ENCODE results near the gene CTSO. TPM values are rescaled to one million over a fixed set of nuclear protein-coding genes. Genes with fewer than 3 reads are reported as not detected.

Gene CTSO
- total and polyA plus RNA-seq, 7 experiments from 2014 or later: 5.3 to 31.7 (median 13.7) TPM

- H3K36me3 Mint-ChIP-seq: peaks cover 0 to 6% (median 0%) of the 10 kb centered on the region in 5 donors
- Histone ChIP-seq H3K27me3 (ENCODE audit: control insufficient read depth in 2 of 2, insufficient read depth in 2 of 2, low read length in 2 of 2) (no peaks in the 10 kb centered on the region), H3K36me3 (ENCODE audit: control insufficient read depth in 2 of 3, insufficient read depth in 3 of 3, low read length in 3 of 3) (peaks cover 0 to 3% (median 0%) of the 10 kb centered on the region in 3 experiments), H3K4me1 (ENCODE audit: control insufficient read depth in 2 of 2, insufficient read depth in 2 of 2, low read length in 2 of 2) (peaks cover 4% of the 10 kb centered on the region in 2 donors), H3K9me3 (ENCODE audit: control insufficient read depth in 2 of 3, low read length in 3 of 3) (no peaks in the 10 kb centered on the region), H3K27ac (ENCODE audit: low read depth, low read length) (no peak overlapping the region), H3K4me3 (ENCODE audit: low read length) (no peak overlapping the region)
- H3K9me3 Mint-ChIP-seq: no peaks in the 10 kb centered on the region
- no peak for DNase-seq
- ChIA-PET CTCF (no interaction called here), POLR2A (no interaction called here)
- no peak overlapping the region for H3K4me3 Mint-ChIP-seq
- H3K27me3 Mint-ChIP-seq: no peaks in the 10 kb centered on the region
- H3K4me1 Mint-ChIP-seq: peaks cover 5 to 46% (median 31%) of the 10 kb centered on the region in 7 donors
- ATAC-seq: no peak
- intact Hi-C loops (cut with micrococcal nuclease): loop anchor here in 1 of 2 donors (5.0 to 10.0 kb wide), 2 partner anchors 316 to 1143 kb away; no protein-coding TSS in a partner anchor
- H3K27ac Mint-ChIP-seq: no peak overlapping the region
These were observed 3.2 kb downstream of the CTSO start for GRCh38 chr4:155950461-155950860.

- intact Hi-C loops (cut with micrococcal nuclease): no loop called here
- CTCF ChIA-PET: interaction anchor here (0.6 kb wide), 1 partner anchor 822 kb away, joined by 3 read pairs; no protein-coding TSS in a partner anchor
- POLR2A ChIA-PET: no interaction called here
- DNase-seq: no peak
- peaks cover 0 to 3% (median 0%) of the 10 kb centered on the region in 3 experiments for H3K36me3 ChIP-seq (ENCODE audit: control insufficient read depth in 2 of 3, insufficient read depth in 3 of 3, low read length in 3 of 3)
- H3K4me1 ChIP-seq (ENCODE audit: control insufficient read depth in 2 of 2, insufficient read depth in 2 of 2, low read length in 2 of 2): peaks cover 0 to 4% of the 10 kb centered on the region in 2 donors
- H3K4me3 ChIP-seq (ENCODE audit: low read length): no peak overlapping the region
- Mint-ChIP-seq H3K9me3 (no peaks in the 10 kb centered on the region), H3K27ac (no peak overlapping the region), H3K36me3 (peaks cover 0 to 6% (median 0%) of the 10 kb centered on the region in 5 donors), H3K4me3 (peak overlapping the region in 1 of 10 donors; percentile 3), H3K27me3 (no peaks in the 10 kb centered on the region), H3K4me1 (peaks cover 5 to 41% (median 23%) of the 10 kb centered on the region in 7 donors)
- H3K9me3 ChIP-seq (ENCODE audit: control insufficient read depth in 2 of 3, low read length in 3 of 3): no peaks in the 10 kb centered on the region
- H3K27me3 ChIP-seq (ENCODE audit: control insufficient read depth in 2 of 2, insufficient read depth in 2 of 2, low read length in 2 of 2): no peaks in the 10 kb centered on the region
- ATAC-seq: no peak
- no peak overlapping the region for H3K27ac ChIP-seq (ENCODE audit: low read depth, low read length)
These were observed 5.1 kb downstream of the CTSO start for GRCh38 chr4:155948541-155948940.

- ChIA-PET CTCF (no interaction called here), POLR2A (no interaction called here)
- Mint-ChIP-seq H3K4me1 (peaks cover 0 to 21% (median 4%) of the 10 kb centered on the region in 7 donors), H3K27ac (no peak overlapping the region), H3K9me3 (no peaks in the 10 kb centered on the region), H3K4me3 (no peak overlapping the region), H3K27me3 (no peaks in the 10 kb centered on the region), H3K36me3 (peaks cover 0 to 13% (median 7%) of the 10 kb centered on the region in 5 donors)
- no peak for ATAC-seq
- Histone ChIP-seq H3K27me3 (ENCODE audit: control insufficient read depth in 2 of 2, insufficient read depth in 2 of 2, low read length in 2 of 2) (no peaks in the 10 kb centered on the region), H3K4me3 (ENCODE audit: low read length) (no peak overlapping the region), H3K36me3 (ENCODE audit: control insufficient read depth in 2 of 3, insufficient read depth in 3 of 3, low read length in 3 of 3) (peaks cover 0 to 7% (median 0%) of the 10 kb centered on the region in 3 experiments), H3K4me1 (ENCODE audit: control insufficient read depth in 2 of 2, insufficient read depth in 2 of 2, low read length in 2 of 2) (no peaks in the 10 kb centered on the region), H3K27ac (ENCODE audit: low read depth, low read length) (no peak overlapping the region), H3K9me3 (ENCODE audit: control insufficient read depth in 2 of 3, low read length in 3 of 3) (no peaks in the 10 kb centered on the region)
- intact Hi-C loops (cut with micrococcal nuclease): no loop called here
- DNase-seq: no peak
These were observed 7.2 kb downstream of the CTSO start for GRCh38 chr4:155946486-155946885.

- Mint-ChIP-seq H3K27ac (no peak overlapping the region), H3K4me3 (no peak overlapping the region), H3K36me3 (peaks cover 0 to 28% (median 22%) of the 10 kb centered on the region in 5 donors), H3K27me3 (no peaks in the 10 kb centered on the region), H3K9me3 (no peaks in the 10 kb centered on the region), H3K4me1 (peaks cover 0 to 13% (median 4%) of the 10 kb centered on the region in 7 donors)
- ChIA-PET POLR2A (no interaction called here), CTCF (interaction anchor here (1.2 kb wide), 1 partner anchor 9 kb away, joined by 5 read pairs; the partner anchor contains the start of gene CTSO)
- Histone ChIP-seq H3K27ac (ENCODE audit: low read depth, low read length) (no peak overlapping the region), H3K9me3 (ENCODE audit: control insufficient read depth in 2 of 3, low read length in 3 of 3) (no peaks in the 10 kb centered on the region), H3K27me3 (ENCODE audit: control insufficient read depth in 2 of 2, insufficient read depth in 2 of 2, low read length in 2 of 2) (no peaks in the 10 kb centered on the region), H3K4me1 (ENCODE audit: control insufficient read depth in 2 of 2, insufficient read depth in 2 of 2, low read length in 2 of 2) (no peaks in the 10 kb centered on the region), H3K36me3 (ENCODE audit: control insufficient read depth in 2 of 3, insufficient read depth in 3 of 3, low read length in 3 of 3) (peaks cover 0 to 20% (median 0%) of the 10 kb centered on the region in 3 experiments), H3K4me3 (ENCODE audit: low read length) (no peak overlapping the region)
- ATAC-seq: no peak
- intact Hi-C loops (cut with micrococcal nuclease): no loop called here
- no peak for DNase-seq
These were observed 9.2 kb downstream of the CTSO start for GRCh38 chr4:155944516-155944915.

- no peak overlapping the region for H3K27ac Mint-ChIP-seq
- Histone ChIP-seq H3K27me3 (ENCODE audit: control insufficient read depth in 2 of 2, insufficient read depth in 2 of 2, low read length in 2 of 2) (no peaks in the 10 kb centered on the region), H3K4me1 (ENCODE audit: control insufficient read depth in 2 of 2, insufficient read depth in 2 of 2, low read length in 2 of 2) (no peaks in the 10 kb centered on the region), H3K4me3 (ENCODE audit: low read length) (no peak overlapping the region), H3K27ac (ENCODE audit: low read depth, low read length) (no peak overlapping the region), H3K36me3 (ENCODE audit: control insufficient read depth in 2 of 3, insufficient read depth in 3 of 3, low read length in 3 of 3) (peaks cover 0 to 24% (median 0%) of the 10 kb centered on the region in 3 experiments), H3K9me3 (ENCODE audit: control insufficient read depth in 2 of 3, low read length in 3 of 3) (no peaks in the 10 kb centered on the region)
- peaks cover 0 to 28% (median 24%) of the 10 kb centered on the region in 5 donors for H3K36me3 Mint-ChIP-seq
- no peak for ATAC-seq
- peaks cover 0 to 5% (median 4%) of the 10 kb centered on the region in 7 donors for H3K4me1 Mint-ChIP-seq
- no peak overlapping the region for H3K4me3 Mint-ChIP-seq
- intact Hi-C loops (cut with micrococcal nuclease): no loop called here
- H3K27me3 Mint-ChIP-seq: no peaks in the 10 kb centered on the region
- POLR2A ChIA-PET: no interaction called here
- no peak for DNase-seq
- CTCF ChIA-PET: interaction anchor here (1.2 kb wide), 1 partner anchor 10 kb away, joined by 5 read pairs; the partner anchor contains the start of gene CTSO
- H3K9me3 Mint-ChIP-seq: no peaks in the 10 kb centered on the region
These were observed 9.9 kb downstream of the CTSO start for GRCh38 chr4:155943605-155944291.

- Histone ChIP-seq H3K36me3 (ENCODE audit: control insufficient read depth in 2 of 3, insufficient read depth in 3 of 3, low read length in 3 of 3) (peaks cover 0 to 36% (median 6%) of the 10 kb centered on the region in 3 experiments), H3K9me3 (ENCODE audit: control insufficient read depth in 2 of 3, low read length in 3 of 3) (no peaks in the 10 kb centered on the region), H3K4me1 (ENCODE audit: control insufficient read depth in 2 of 2, insufficient read depth in 2 of 2, low read length in 2 of 2) (no peaks in the 10 kb centered on the region), H3K27ac (ENCODE audit: low read depth, low read length) (no peak overlapping the region), H3K4me3 (ENCODE audit: low read length) (no peak overlapping the region), H3K27me3 (ENCODE audit: control insufficient read depth in 2 of 2, insufficient read depth in 2 of 2, low read length in 2 of 2) (no peaks in the 10 kb centered on the region)
- Mint-ChIP-seq H3K36me3 (peaks cover 0 to 33% (median 31%) of the 10 kb centered on the region in 5 donors), H3K4me1 (peaks cover 0 to 4% (median 0%) of the 10 kb centered on the region in 7 donors), H3K9me3 (no peaks in the 10 kb centered on the region), H3K27ac (no peak overlapping the region), H3K27me3 (no peaks in the 10 kb centered on the region), H3K4me3 (no peak overlapping the region)
- DNase-seq: no peak
- intact Hi-C loops (cut with micrococcal nuclease): no loop called here
- CTCF ChIA-PET: interaction anchor here (1.6 kb wide), 1 partner anchor 12 kb away, joined by 7 read pairs; the partner anchor contains the start of gene CTSO
- ATAC-seq: no peak
- POLR2A ChIA-PET: interaction anchor here (1.2 kb wide), 1 partner anchor 11 kb away, joined by 5 read pairs; no protein-coding TSS in a partner anchor
These were observed 11.8 kb downstream of the CTSO start for GRCh38 chr4:155941820-155942219.

Measured in naive thymus-derived CD4-positive, alpha-beta T cell (primary cell).